SU-DHL-6 (cell line): Measurements from ENCODE around the gene NAPA.

Experiments used
- H2AFZ ChIP-seq: fragments of 200-600 bp; sonication (generic); 2 replicates; pipeline ENCODE4 v1.6.1; 2014; ENCODE audit warnings: low read depth, mild to moderate bottlenecking, moderate library complexity, mixed read lengths, antibody characterized with exemption, low read length; ENCODE audit not compliant: severe bottlenecking
- H3F3A ChIP-seq: fragments of 200-600 bp; shearing (Covaris generic); 2 replicates; pipeline ENCODE4 v1.6.0; 2016; ENCODE audit warnings: antibody characterized with exemption, mild to moderate bottlenecking; ENCODE audit not compliant: insufficient read depth
- H3K27ac ChIP-seq: fragments of 200-600 bp; sonication (generic); 2 replicates; pipeline ENCODE4 v1.5.1; 2016; ENCODE audit warnings: low read depth, mild to moderate bottlenecking, low read length, moderate library complexity, mixed read lengths
- H3K27me3 ChIP-seq: fragments of 200-600 bp; sonication (generic), shearing (Covaris generic); 2 replicates; pipeline ENCODE4 v1.6.0; 2014; ENCODE audit warnings: mild to moderate bottlenecking, low read length
- H3K36me3 ChIP-seq: fragments of 200-600 bp; sonication (generic); 2 replicates; pipeline ENCODE4 v1.6.1; 2014; ENCODE audit warnings: mild to moderate bottlenecking, low read length, mixed read lengths
- H3K4me2 ChIP-seq: fragments of 300-600, 200-600 bp; shearing (Covaris generic), sonication (generic); 2 replicates; pipeline ENCODE4 v1.6.0; 2014; ENCODE audit warnings: low read length, low read depth, mild to moderate bottlenecking; ENCODE audit not compliant: poor library complexity, severe bottlenecking
- H3K4me3 ChIP-seq: fragments of 200-600 bp; sonication (generic); 2 replicates; pipeline ENCODE4 v1.5.1; 2014; ENCODE audit warnings: antibody characterized with exemption, low read length, mild to moderate bottlenecking, mixed read lengths; ENCODE audit not compliant: insufficient read depth, poor library complexity, severe bottlenecking
- H3K79me2 ChIP-seq: fragments of 200-600 bp; sonication (generic); 2 replicates; pipeline ENCODE4 v1.6.1; 2014; ENCODE audit warnings: mild to moderate bottlenecking, low read length, moderate library complexity; ENCODE audit not compliant: insufficient read depth
- H3K9ac ChIP-seq: fragments of 200-600 bp; sonication (generic); 2 replicates; pipeline ENCODE4 v1.7.0; 2014; ENCODE audit warnings: mild to moderate bottlenecking, low read length
- H3K9me2 ChIP-seq: fragments of 200-600 bp; sonication (generic); replicated peaks from 2 replicates; pipeline ENCODE4 v1.6.1; 2014; ENCODE audit warnings: low read length; ENCODE audit not compliant: insufficient read depth
- H3K9me3 ChIP-seq: fragments of 200-600 bp; sonication (generic); 2 replicates; pipeline ENCODE4 v1.6.1; 2014; ENCODE audit warnings: low read length, mixed read lengths; ENCODE audit not compliant: insufficient read depth
- H4K20me1 ChIP-seq: fragments of 200-600 bp; sonication (generic); 2 replicates; pipeline ENCODE4 v1.6.1; 2014; ENCODE audit warnings: low read depth, mild to moderate bottlenecking, antibody characterized with exemption, low read length, moderate library complexity, mixed read lengths
- CTCF ChIP-seq: fragments of 200-600 bp; sonication (generic); IDR thresholded peaks from one replicate; pipeline ENCODE4 v1.5.1; 2017; ENCODE audit warnings: antibody characterized with exemption, mild to moderate bottlenecking, low read length, moderate library complexity; ENCODE audit not compliant: insufficient read depth, poor library complexity, severe bottlenecking
- EZH2phosphoT487 ChIP-seq: fragments of 200-600 bp; sonication (generic), shearing (Covaris generic); conservative IDR thresholded peaks from 2 replicates; pipeline ENCODE4 v1.6.1; 2018; ENCODE audit warnings: mild to moderate bottlenecking, antibody characterized with exemption, low read length, moderate library complexity, mixed read lengths

Gene NAPA

GRCh38 chr19:47511681-47512080, 3.2 kb downstream of the NAPA start:
- no peak overlapping the region for H3K27ac ChIP-seq

GRCh38 chr19:47511128-47511517, 3.7 kb downstream of the NAPA start:
- H3K27ac ChIP-seq, result no peak overlapping the region
- no peak overlapping the region for H3K9ac ChIP-seq
- H3K36me3 ChIP-seq, result no peaks in the 10 kb centered on the region
- TF ChIP-seq EZH2phosphoT487 (no peak), CTCF (no peak)
- no peak overlapping the region for H2AFZ ChIP-seq
- H3K4me3 ChIP-seq, result no peak overlapping the region
- no peaks in the 10 kb centered on the region for H3K27me3 ChIP-seq
- no peaks in the 10 kb centered on the region for H3K9me2 ChIP-seq
- no peak overlapping the region for H3K4me2 ChIP-seq
- H4K20me1 ChIP-seq, result no peaks in the 10 kb centered on the region
- H3K79me2 ChIP-seq, result peaks cover 72% of the 10 kb centered on the region
- no peaks in the 10 kb centered on the region for H3K9me3 ChIP-seq
- no peaks in the 10 kb centered on the region for H3F3A ChIP-seq

More at GRCh38 chr19:47511681-47512080, 3.2 kb downstream of the NAPA start:
- no peak overlapping the region for H2AFZ ChIP-seq
- no peaks in the 10 kb centered on the region for H4K20me1 ChIP-seq
- no peak for TF ChIP-seq EZH2phosphoT487
- no peaks in the 10 kb centered on the region for H3K9me3 ChIP-seq
- peaks cover 69% of the 10 kb centered on the region for H3K79me2 ChIP-seq
- H3K36me3 ChIP-seq, result no peaks in the 10 kb centered on the region
- H3K4me2 ChIP-seq, result no peak overlapping the region
- no peak overlapping the region for H3K4me3 ChIP-seq
- no peaks in the 10 kb centered on the region for H3F3A ChIP-seq
- no peaks in the 10 kb centered on the region for H3K9me2 ChIP-seq
- no peaks in the 10 kb centered on the region for H3K27me3 ChIP-seq
- H3K9ac ChIP-seq, result no peak overlapping the region

GRCh38 chr19:47510516-47511127, 4.2 kb downstream of the NAPA start:
- H3K9me2 ChIP-seq, result no peaks in the 10 kb centered on the region
- H3F3A ChIP-seq, result no peaks in the 10 kb centered on the region
- TF ChIP-seq CTCF (no peak), EZH2phosphoT487 (no peak)
- H3K27ac ChIP-seq, result no peak overlapping the region
- H2AFZ ChIP-seq, result no peak overlapping the region
- no peak overlapping the region for H3K4me2 ChIP-seq
- no peaks in the 10 kb centered on the region for H3K36me3 ChIP-seq
- no peak overlapping the region for H3K4me3 ChIP-seq
- H3K79me2 ChIP-seq, result peaks cover 73% of the 10 kb centered on the region
- no peaks in the 10 kb centered on the region for H3K9me3 ChIP-seq
- no peaks in the 10 kb centered on the region for H4K20me1 ChIP-seq
- H3K27me3 ChIP-seq, result no peaks in the 10 kb centered on the region
- no peak overlapping the region for H3K9ac ChIP-seq

- Histone ChIP-seq H3K27ac (no peak overlapping the region), H2AFZ (no peak overlapping the region), H3K9me2 (no peaks in the 10 kb centered on the region), H3K9ac (no peak overlapping the region), H3K79me2 (peaks cover 73% of the 10 kb centered on the region), H3K27me3 (no peaks in the 10 kb centered on the region), H3K36me3 (no peaks in the 10 kb centered on the region), H3K4me3 (no peak overlapping the region), H3F3A (no peaks in the 10 kb centered on the region), H3K9me3 (no peaks in the 10 kb centered on the region), H3K4me2 (no peak overlapping the region), H4K20me1 (no peaks in the 10 kb centered on the region)
- TF ChIP-seq EZH2phosphoT487 (no peak), CTCF (no peak)
Measured at GRCh38 chr19:47509973-47510372, 4.9 kb downstream of the NAPA start.
